Stimulated activated CD8-positive, alpha-beta memory T cell treated with anti-CD3 and anti-CD28 coated beads, Interleukin-4, amount 100 ng/mL, for 24 hours (primary cell): ENCODE measurements around the gene NAGK.
A peak's percentile ranks its signal among the peaks of the same experiment; 100 is the strongest.
"Not testable (repeated sequence)": the region's sequence is repeated elsewhere in the genome, so short reads cannot be mapped to it uniquely, and the experiment has no call there.

Experiments used
- DNase-seq: peaks from one replicate; pipeline ENCODE4 v3.0.0-alpha.2; 2020; ENCODE audit warnings: low read depth

NAGK gene

DNA sequence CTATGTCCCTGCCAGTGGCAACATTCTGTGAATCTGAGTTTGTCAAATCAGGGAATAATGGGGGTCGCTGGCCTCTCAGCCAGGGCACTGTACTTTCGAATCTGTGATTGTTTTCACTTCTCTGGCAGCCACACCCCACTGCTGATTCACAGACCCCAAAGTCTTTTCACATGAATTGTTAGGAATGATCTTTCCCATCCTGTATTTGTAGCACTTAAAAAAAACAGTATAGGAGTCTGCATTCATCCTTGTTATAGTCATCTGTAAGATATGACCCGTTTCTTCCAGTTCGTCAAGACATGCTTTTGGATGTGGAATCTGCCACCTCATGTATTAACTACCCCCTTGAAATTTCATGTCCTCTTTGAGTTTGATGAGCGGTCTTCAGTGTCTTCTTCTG lies 928 bp downstream of the NAGK start:
- DNase-seq: no peak

DNA sequence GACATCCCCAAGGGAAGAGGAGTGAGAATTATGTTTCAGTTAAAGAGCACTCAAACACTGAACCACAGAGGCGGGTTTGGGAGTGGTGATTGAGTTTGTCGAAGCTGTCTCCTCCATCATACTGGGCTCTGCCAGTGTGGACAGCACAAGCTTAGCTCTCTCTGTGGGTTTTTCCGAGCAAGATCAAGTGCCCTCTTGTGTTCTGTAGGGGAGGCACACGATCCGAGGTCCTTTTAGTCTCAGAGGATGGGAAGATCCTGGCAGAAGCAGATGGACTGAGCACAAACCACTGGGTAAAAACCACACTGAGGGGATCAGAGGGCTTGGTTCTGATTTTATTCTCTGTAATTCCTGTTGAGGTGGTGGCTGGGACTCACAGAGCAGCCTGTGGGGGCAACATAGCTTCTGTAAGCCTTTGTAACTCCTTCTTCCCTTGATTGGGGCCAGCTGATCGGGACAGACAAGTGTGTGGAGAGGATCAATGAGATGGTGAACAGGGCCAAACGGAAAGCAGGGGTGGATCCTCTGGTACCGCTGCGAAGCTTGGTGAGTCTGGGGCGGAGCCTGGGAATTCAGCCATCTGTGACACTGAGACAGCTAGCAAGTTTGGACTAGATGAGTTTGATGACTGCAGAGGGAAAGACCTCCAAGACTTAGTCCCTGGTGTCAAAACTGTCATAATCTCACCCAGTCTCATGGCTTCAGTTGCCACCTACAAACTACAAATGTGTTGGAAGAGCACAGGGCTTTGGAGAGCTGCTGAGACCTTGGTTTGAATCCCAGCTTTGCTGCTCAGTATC lies 2.0 kb downstream of the NAGK start:
- no peak for DNase-seq

DNA sequence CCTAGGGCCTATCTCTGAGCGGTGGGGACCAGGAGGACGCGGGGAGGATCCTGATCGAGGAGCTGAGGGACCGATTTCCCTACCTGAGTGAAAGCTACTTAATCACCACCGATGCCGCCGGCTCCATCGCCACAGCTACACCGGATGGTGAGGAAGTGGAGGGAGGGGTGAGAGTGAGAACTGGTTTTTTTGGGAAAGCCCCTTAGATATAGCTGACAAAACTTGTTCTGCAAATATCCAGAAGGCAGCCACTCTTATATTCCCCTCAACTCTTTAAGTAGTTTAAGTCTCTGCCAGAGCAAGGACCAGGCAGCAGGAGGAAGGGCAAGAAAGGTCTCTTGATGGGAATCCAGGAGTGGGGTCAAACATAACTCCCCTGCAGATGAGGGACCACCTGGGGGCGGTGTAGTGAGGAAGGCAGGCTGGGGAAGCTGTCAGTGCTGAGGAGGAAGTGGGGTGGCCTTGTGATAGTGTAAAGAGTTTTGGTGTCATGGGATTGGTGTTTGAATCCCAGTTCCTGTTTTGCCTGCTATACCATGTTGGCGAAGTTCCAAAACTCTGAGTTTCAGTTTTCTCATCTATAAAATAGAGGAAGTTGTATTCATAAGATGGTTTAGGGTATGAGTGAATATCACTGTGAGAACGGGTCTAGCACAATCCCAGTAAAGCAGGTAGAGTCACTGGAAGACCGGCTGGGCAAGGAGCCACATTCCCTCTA lies 3.4 kb downstream of the NAGK start:
- DNase-seq: no peak

DNA sequence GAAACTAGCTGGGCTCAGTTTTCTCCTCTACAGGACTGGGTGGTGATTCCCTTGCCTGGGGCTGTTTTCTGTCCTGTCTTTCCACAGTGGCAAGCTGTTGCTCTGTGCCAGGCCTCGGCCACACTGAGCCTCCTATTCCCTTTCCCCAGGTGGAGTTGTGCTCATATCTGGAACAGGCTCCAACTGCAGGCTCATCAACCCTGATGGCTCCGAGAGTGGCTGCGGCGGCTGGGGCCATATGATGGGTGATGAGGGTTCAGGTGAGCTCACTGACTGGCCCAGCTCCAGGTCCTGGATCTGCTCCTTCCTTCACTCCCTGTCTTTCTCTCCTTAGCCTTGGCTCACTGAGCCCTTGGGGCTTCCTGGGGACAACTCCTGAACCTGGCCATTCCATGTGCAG lies 4.0 kb downstream of the NAGK start:
- no peak for DNase-seq

DNA sequence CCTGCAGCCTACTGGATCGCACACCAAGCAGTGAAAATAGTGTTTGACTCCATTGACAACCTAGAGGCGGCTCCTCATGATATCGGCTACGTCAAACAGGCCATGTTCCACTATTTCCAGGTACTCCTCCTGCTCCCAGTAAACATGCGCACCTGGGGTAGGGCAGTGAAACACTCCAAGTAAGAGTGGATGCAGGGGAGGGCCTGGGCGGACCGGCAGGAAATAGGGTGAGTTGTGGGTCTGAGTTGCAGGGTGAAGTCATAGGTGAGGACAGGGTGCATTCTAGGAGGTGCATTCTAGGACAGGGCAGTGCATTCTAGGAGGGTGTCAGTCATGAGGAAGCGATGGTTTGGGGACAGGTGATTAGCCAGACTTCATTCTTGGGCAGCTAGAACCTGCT lies 5.0 kb downstream of the NAGK start:
- DNase-seq: no peak

DNA sequence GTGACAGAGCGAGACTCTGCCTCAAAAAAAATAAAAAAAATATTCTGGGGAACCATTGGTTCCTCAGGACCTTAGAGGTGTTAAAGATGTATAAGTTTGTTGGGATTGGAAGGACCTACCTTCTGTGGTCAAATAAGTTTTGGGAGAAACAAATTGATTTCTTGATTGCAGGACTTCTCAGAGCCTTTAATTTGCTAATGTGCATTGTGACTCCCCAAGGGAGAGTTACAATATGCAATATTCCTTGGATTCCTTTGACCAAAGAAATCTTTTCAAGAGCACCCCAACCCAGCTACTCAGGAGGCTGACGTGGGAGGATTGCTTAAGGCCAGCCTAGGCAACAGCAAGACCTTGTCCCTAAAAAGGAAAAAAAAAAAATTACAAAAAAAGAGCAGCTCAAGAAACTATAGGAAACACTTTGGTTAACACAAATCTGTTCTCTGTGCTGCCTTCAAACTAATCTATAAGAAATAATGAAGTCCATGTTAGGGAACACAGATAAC lies 6.5 kb downstream of the NAGK start:
- no peak for DNase-seq

DNA sequence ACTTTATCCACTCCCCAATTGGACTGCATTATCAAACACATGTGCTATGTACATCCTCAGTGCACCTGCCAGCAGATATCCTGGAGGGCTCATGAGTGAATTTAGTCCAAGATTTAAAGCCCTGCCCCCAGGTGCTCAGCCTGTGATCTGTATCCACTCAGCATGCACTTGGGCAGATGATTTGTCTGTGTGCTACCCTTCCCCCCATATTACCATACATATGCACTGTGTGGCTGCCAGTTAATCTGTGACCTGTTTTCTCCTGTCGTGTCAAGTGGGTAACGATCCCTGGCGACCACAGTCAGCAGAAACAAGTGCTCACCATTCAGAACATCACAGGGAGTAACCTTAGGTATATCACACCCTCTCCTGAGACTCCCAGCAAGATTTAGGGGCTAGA lies 10.2 kb downstream of the NAGK start:
- no peak for DNase-seq

DNA sequence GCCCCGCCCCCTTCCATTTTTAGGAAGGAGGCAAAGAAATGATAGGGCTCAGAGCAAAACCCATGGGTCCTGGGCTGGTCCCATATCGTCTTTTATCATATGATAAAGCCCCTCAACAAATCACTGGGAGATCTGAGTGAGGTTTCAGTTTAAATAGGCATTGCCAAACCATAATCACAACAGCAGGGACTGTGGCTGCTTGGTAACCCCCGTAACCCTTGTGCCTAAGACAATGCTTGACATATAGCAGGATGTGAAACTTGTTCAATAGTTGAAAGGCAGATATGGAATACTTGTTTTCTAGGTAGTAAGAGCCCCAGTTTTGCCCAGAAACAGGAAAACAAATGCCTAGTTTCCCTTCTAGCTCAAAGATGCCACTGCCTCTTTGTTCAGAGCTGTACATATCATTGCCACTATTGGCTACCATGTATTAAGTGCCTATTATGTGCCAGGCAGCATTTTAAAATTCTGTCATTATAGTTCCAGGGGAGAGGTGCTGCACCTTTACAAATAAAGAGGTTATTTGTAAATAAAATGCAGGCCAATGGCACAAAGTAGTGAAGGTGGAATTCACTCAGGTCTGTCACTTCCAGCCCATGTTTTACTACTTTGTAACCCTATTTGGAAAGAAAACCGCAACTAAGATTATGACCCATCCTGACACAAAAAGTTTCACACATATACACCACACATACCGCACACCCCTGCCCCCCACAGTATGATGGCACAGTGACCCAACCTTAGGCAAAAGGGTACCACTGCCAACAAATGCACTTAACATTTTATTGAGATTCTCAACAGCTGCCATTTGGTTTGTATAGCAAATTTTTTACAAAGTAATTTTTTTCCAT lies 14.2 kb downstream of the NAGK start:
- no peak for DNase-seq

DNA sequence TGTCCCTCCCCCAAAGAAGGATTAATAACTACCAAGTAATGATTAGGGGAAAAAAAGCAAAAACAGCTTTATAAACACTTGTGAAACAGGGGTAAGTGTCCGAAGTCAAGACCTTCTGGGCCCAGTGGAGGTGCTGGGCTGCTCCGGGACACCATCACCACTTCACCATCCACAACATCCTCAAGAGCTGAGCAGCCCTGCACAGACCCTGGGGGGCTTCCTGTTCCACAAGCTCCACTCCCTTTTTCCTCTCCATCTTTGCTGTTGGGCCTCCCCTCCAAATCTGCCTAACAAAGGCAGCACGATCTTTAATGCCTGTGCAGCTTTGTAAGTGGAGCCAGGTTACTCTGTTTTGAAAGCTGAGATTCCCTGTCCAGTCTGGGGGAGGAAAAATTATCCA lies 14.8 kb downstream of the NAGK start:
- DNase-seq: not testable (repeated sequence)

DNA sequence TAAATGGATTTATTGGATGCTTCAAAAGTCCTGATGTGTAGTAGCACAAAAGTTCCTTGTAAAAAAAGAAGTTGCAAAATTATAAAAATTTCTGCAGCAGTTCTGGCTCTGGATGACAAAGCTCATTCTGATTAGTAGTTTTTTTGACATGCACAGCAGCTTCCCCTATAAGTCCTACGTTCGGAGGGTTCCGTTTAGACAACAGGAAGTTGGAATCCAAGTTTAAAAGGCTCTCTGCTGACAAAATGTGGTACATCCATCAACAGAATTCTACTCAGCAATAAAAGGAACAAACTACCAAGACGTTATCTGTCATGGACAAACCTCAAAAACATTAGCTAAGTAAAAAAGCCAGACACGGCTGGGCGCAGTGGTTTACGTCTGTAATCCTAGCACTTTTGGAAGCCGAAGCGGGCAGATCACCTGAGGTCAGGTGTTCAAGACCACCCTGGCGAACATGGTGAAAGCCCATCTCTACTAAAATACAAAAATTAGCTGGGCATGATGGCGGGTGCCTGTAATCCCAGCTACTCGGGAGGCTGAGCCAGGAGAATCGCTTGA lies 15.4 kb downstream of the NAGK start:
- DNase-seq: not testable (repeated sequence)

DNA sequence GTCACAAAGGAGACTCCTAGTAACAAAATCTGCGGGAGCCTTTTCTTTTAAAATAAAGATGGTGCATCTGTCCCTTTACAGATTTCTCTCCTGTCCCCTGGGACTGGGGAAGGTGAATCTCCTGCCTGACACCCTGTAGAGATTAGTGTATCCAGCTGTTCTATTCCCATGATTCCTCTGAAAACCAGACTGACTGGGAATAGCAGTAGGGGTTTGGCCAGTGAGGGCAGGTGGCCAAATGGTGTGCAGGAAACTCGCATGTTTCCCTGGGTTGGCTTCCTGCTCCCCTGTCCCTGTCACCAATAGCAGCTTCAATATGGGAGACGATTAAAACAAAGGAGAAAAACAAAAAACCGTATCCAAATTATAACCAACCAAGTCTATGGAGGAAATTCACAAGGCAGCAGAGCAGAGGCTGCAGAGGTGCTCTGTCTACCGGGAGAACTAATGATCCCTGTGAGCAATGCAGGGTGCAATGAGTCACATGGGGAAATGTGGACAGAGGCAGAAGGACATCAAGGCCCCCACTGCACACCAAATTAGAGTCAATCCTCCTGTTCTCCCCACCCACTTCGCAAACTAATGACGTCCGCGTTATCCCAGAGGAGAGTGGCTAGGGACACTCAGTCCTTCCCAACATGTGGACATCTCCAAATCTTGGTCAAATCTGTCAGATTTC lies 17.0 kb downstream of the NAGK start:
- not testable (repeated sequence) for DNase-seq

DNA sequence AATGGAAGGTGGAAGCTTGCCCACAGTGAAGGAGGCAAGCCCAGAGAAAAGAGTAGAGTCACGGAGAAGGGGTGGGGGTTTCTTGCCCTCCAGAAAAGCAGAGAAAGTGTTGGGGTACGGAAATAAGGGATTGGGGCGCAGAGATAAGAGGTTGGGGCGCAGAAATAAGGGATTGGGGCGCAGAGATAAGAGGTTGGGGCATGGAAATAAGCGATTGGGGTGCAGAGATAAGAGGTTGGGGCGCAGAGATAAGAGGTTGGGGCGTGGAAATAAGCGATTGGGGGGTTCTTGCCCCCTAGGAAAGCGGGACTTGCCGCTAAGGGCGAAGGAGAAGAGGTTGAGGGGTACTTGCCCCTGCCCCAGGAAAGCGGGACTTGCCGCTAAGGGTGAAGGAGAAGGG lies 21.0 kb downstream of the NAGK start:
- DNase-seq: not testable (repeated sequence)

DNA sequence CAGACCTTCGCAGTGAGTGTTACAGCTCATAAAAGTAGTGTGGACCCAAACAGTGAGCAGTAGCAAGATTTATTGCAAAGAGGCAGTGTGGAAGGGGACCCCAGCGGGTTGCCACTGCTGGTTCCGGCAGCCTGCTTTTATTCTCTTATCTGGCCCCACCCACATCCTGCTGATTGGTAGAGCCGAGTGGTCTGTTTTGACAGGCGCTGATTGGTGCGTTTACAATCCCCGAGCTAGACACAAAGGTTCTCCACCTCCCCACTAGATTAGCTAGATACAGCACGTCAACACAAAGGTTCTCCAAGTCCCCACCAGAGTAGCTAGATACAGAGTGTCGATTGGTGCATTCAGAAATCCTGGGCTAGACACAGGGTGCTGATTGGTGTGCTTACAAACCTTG lies 23.4 kb downstream of the NAGK start:
- DNase-seq: not testable (repeated sequence)

DNA sequence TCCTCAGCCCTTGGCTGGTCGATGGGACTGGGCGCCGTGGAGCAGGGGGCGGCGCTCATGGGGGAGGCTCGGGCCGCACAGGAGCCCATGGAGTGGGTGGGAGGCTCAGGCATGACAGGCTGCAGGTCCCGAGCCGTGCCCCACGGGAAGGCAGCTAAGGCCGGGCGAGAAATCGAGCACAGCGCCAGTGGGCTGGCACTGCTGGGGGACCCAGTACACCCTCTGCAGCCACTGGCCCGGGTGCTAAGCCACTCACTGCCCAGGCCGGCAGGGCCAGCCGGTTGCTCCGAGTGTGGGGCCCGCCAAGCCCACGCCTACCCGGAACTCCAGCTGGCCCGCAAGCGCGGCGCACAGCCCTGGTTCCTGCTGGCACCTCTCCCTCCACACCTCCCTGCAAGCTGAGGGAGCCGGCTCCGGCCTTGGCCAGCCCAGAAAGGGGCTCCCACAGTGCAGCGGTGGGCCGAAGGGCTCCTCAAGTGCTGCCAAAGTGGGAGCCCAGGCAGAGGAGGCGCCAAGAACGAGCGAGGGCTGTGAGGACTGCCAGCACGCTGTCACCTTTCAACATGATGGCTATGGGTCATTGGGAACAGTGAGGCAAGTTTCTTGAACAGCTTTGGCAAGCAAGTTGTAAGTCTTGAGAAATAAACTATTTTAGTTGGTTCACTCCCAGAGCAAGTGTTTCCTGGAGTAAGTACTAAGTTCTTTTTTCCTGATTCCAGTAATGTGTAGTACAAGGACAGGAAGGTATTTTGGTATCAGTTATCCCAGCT lies 24.2 kb downstream of the NAGK start:
- not testable (repeated sequence) for DNase-seq

DNA sequence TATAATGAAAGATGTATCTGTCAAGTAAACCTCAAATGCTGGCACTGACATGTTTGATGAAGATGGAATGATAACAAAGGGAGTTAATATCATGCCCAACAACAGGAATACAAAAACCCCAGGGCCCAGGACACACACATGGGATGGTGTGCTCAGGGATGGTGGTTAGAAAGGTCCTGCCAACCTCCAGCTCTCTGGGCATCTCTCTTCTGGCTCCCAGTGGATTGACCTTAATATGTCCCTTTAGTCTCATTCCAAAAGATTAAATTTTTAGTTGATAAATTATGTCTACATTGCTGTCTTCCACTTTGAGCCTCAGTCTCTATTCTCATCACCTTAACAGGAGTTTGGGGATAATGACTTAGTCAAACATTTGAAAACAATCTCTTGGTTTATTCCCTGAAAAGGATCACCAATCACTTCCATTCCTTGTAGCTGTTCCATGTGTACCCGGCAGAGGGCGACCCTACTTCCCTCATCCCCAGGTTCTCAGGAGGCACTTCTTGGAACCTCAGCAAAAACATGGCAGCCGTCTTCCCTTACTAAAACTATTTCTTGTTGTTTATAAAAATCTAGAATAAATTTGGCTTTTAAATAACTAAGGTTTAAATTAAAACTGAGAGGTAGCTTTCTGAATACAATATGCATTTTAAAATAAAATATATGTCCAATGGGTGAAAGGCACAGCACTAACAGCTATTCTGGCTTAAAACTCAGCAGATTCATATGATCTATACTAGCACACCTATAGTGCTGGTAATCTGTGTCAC lies 31.9 kb downstream of the NAGK start:
- peak; percentile 20 for DNase-seq

DNA sequence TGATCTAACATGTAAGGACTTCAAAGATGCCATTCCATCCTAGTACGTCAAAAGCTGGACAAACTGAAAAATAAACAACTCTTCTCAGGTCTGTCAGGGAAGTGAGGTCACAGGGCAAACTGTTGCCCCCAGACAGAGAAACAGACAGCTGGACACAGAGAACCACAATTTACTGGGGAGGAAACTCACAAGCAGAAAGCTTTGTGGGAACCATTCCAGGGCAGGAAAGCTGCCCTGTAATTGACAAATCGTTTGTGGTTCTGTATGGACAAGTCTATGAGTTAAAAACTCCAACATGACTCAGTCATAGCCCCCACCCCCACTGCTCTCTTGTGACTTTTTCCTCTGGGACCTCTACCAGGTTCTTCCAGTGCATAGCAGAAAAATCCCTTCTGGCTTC lies 33.2 kb downstream of the NAGK start:
- no peak for DNase-seq

DNA sequence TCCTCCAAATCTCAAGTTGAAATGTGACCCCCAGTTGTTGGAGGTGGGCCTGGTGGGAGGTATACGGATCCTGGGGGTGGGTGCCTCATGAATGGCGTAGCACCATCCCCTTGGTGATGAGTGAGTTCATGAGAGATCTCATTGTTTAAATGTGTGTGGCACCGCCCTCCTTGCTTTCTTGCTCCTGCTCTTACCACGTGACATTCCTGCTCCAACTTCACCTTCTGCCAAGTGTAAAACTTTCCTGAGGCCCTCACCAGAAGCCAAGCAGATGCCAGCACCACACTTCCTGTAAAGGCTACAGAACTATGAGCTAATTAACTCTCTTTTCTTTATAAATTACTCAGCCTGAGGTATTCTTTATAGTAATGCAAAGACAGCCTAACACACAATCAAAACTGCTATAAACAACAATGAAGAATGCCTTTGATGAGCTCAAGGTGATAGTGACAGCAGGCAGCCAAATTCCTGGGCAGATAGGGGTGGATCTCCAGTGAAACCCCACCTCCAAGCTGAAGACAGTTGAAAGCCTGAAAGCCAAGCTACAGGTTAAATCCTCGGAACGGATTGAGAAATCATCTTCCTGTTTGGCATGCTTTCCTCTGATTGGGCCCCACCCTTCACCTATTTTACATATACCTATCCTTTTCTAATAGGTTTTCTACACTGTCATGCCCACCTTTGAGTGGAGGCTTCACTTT lies 34.7 kb downstream of the NAGK start:
- no peak for DNase-seq

DNA sequence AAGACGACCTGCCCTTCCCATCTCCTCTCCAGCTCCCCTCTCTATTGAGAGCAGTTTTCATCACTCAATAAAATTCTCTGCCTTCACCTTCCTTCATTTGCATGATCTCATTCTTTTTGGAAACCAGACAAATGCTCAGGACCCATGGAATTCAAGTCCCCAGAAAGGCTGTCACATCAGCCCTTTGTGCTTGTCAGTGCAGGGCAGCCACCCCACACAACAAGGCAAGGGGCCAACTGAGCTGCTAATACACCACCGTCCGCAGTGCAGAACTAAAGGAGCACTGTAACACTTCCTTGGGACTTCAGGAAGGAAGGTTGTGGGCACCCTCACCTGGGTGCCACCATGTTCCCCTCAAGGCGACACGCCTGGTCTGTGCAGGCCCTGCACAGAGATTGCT lies 35.4 kb downstream of the NAGK start:
- DNase-seq: no peak

DNA sequence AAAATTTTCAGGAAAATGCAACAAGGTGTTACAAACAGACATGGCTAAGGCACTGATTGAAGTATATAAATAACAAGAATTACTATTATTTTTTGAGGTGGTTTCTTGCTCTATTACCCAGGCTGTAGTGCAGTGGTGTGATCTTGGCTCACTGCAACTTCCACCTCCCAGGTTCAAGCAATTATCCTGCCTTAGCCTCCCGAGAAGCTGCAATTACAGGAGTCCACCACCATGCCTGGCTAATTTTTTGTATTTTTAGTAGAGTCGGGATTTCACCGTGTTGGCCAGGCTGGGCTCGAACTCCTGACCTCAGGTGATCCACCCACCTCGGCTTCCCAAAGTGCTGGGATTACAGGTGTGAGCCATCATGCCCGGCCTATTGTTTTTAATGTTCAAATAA lies 38.0 kb downstream of the NAGK start:
- not testable (repeated sequence) for DNase-seq
